Measurements from ENCODE around the gene CRYGS.

Gene CRYGS

GRCh38 chr3:186514296-186515002 is 29.7 kb downstream of the CRYGS start:
- peak; percentile 45 for TF ChIP-seq CTCF (IDR thresholded peaks at IDR 0.05; ENCODE audit: low read depth, low read length, missing control alignments)
- no peak overlapping the region for H3K4me3 ChIP-seq (replicated peaks; ENCODE audit: low read depth, low read length)
- no peak for DNase-seq (ENCODE audit: extremely low read depth, low read depth)

GRCh38 chr3:186513386-186513785 is 30.8 kb downstream of the CRYGS start:
- H3K4me3 ChIP-seq (replicated peaks; ENCODE audit: low read depth, low read length), result no peak overlapping the region
- TF ChIP-seq CTCF (IDR thresholded peaks at IDR 0.05; ENCODE audit: low read depth, low read length, missing control alignments), result no peak
- no peak for DNase-seq (ENCODE audit: extremely low read depth, low read depth)

- no peak for TF ChIP-seq CTCF (IDR thresholded peaks at IDR 0.05; ENCODE audit: low read depth, low read length, missing control alignments)
Measured at GRCh38 chr3:186512570-186513302, 31.4 kb downstream of the CRYGS start.

GRCh38 chr3:186511702-186512101 is 32.5 kb downstream of the CRYGS start:
- no peak for TF ChIP-seq CTCF (IDR thresholded peaks at IDR 0.05; ENCODE audit: low read depth, low read length, missing control alignments)
- no peak overlapping the region for H3K4me3 ChIP-seq (replicated peaks; ENCODE audit: low read depth, low read length)

More at GRCh38 chr3:186512570-186513302, 31.4 kb downstream of the CRYGS start:
- no peak overlapping the region for H3K4me3 ChIP-seq (replicated peaks; ENCODE audit: low read depth, low read length)
- no peak for DNase-seq (ENCODE audit: extremely low read depth, low read depth)

GRCh38 chr3:186511245-186511644 is 32.9 kb downstream of the CRYGS start:
- no peak for TF ChIP-seq CTCF (IDR thresholded peaks at IDR 0.05; ENCODE audit: low read depth, low read length, missing control alignments)
- no peak for DNase-seq (ENCODE audit: extremely low read depth, low read depth)
- no peak overlapping the region for H3K4me3 ChIP-seq (replicated peaks; ENCODE audit: low read depth, low read length)

More at GRCh38 chr3:186511702-186512101, 32.5 kb downstream of the CRYGS start:
- no peak for DNase-seq (ENCODE audit: extremely low read depth, low read depth)

- H3K4me3 ChIP-seq (replicated peaks; ENCODE audit: low read depth, low read length), result no peak overlapping the region
- TF ChIP-seq CTCF (IDR thresholded peaks at IDR 0.05; ENCODE audit: low read depth, low read length, missing control alignments), result no peak
- no peak for DNase-seq (ENCODE audit: extremely low read depth, low read depth)
Measured at GRCh38 chr3:186510374-186511079, 33.7 kb downstream of the CRYGS start.

All from HFF-Myc (cell line).